NCI-H524 treated with DMSO at 0.1 percent for 48 hours (cell line): ENCODE results near the gene SLC47A2.

Source experiments
- DNase-seq: peaks from one replicate; lab custom pipeline; 2025; lab: John Stamatoyannopoulos, UW

SLC47A2 gene

DNA sequence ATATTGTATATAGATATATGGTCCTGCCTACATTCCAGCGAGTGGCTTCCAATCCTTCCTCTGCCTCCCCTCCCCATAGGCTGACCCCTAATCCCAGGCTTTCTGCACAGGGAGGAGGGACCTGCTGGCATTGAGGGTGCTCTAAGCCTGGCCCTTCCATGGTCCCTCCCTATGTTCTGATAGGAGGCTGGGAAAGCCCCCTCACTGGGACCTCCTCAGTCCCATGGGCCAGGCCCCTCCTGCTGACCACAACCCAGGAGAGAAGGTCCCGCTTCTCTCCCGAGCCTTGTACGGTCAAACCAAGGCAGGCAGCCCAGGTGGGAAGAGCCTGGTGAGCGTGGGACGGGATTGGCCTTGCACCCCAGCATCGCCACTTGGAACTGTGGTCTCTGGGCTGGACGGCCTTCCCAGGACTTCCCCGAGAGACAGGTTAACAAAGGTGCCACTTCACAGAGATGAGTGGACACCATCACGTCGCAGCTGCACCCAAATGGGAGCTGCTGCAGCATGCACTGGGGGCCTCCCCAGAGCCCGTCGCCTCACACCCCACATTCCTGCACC, 30.9 kb upstream of the SLC47A2 start:
- no peak for DNase-seq

DNA sequence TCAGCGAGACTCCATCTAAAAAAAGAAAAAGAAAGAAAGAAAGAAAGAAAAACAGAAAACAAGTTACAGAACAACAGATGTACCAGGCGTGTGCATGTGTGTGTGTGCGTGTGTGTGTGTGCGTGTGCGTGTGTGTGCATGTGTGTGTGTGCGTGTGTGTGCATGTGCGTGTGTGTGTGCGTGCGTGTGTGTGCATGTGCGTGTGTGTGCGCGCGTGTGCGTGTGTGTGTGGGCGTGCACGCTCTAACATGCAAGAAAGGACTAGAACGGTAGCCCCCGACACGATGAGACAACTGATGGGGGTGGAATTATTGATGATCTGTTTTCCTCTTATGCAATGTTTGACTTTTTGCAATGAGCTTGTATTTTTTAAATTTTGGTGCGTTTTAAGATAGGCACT, 30.1 kb upstream of the SLC47A2 start:
- no peak for DNase-seq

DNA sequence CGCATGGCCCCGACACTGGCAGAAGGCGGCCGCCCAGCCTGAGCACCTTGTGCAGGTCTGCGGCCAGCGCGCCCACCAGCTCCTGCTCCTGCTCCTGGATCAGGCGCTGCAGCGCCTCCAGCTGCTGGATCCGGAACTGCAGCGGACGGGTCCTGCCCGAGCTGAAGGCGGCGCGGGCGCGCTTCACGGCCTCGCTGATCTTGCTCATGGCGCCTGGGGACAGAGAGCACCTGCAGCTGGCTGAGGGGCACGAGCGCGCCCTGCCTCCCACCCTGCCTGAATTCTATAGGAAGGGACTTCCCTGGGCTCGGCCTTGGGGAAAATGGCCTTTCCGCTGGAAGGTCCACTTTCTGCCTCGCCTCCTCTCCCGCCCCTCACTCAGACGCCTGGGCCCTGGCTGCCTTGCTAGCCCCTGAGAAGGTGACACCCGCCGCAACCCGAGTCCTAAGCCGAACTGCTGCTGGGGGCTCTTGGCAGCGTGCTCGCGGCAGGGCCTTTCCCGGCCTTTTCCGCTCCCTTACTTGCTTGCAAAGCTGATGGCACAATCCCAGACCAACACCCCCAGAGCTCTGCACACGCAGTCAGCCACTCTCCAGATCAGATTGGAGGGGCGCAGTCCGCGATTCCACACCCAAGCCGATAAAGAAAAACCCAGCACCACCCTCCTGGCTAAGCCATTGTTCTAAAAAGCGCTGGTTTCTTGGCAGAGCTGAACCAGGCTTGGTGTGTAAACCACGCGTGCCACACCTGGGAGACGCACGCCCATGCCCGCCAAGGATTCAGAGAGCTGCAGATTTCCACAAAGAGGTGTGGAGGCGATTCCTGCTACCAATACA, 28.8 kb upstream of the SLC47A2 start:
- DNase-seq = no peak

DNA sequence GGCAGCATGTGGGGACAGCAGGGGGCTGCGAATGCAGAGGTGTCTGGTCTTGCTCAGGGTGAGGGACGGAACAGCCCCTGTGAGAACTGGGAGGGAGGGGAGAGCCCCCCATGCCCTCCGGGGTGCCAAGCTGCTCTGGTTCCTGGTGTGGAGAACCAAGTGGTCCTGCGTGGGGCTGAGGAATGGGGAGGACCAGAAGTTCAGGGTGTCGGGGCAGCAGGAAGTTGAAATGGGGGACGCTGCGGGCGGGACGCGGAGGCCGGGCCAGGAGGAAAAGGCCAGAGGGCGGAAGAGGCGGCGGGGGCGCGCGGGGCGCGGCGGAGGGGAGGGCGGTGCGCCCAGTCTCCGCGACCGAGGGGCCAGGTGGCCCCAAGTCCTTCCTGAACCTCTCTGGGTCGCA, 28.1 kb upstream of the SLC47A2 start:
- DNase-seq = no peak

DNA sequence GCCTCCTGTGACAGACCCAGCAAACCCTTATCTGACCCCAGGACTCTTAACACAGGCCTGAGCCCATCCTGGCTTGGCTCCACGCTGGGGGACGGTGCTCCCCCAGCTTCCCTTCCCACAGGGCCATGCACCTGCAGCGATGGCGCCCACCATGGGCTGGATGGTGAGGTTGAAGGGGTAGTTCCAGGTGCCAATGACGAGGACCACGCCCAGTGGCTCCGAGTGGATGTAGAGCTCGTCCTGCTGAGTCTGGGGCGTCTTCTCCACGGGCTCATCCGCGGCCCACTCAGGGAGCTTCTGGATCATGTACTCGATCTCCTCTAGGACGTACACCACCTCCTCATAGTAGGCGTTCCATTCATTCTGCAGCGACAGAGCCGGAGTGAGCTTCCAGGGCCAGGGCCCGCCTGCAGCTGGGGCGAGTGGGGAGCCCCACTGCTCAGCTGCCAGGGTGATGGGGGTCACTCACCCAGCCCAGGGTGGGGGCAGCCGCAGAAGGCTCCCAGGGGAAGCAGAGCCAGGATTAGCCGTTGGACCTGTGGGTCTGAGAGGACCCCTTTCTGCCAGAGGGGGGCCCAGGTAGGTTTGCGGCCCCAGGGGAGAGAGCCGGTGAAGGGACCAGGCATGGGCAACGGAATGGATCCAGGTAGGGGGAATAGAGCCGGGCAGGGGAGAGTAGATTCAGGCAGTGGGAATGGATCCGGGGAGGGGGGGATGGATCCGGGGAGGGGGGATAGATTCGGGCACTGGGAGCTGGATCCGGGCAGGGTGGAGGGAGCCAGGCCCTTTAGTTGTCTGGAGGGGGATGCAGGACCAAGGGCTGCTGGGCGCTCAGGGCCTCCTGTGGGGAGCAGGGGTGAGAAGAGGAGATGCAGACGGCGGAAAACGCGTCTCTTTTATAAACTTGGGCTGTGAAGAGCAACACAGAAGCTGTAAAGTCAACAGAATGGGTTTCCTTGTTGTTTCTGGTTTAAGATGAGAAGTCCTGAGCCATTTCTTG, 27.0 kb upstream of the SLC47A2 start:
- no peak for DNase-seq

DNA sequence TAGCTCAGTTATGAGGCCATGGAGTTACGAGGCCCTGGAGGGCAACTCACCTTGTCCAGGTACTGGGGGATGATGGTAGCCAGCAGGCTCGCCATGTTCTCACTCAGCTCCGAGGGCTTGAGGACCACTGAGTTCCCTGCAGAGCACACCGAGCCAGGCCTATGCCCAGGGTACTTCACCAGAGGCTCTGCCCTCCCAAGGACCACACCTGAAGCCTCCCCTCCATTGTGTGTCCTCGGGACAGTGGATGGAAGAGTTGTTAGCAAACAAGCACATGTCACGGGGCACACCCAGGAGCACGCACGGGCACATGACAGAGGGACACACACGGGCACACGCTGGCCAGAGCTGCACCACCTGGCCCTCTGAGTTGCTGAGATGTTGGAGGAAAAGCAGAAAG, 26.1 kb upstream of the SLC47A2 start:
- DNase-seq = no peak

DNA sequence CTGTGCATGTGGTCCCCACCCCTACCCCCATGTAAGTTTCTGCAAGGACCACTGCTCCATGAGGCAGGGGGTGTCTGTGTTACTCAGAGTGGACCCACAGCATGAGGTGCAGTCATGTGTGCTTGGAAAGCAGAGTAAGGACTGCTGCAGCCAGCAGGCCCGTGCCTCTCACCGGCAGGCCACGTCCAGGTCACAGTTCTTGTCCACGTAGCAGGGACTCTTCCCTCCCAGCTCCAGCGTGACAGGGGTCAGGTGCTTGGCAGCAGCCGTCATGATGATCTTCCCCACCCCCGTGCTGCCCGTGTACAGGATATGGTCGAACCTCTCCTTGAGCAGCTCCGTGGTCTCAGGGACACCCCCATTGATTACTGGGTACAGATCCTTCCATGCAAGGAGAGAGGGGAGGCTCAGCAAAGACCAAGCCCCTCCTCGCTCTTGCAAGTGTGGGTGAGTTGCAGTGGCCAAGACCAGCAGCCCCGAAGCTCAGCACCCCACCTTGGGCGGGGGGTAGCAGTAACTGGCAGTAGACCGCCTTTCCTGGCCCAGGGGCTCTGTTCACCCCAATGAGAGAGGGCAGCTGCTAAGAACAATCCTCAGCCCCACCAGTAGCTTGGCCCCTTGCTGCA, 25.6 kb upstream of the SLC47A2 start:
- DNase-seq = no peak

DNA sequence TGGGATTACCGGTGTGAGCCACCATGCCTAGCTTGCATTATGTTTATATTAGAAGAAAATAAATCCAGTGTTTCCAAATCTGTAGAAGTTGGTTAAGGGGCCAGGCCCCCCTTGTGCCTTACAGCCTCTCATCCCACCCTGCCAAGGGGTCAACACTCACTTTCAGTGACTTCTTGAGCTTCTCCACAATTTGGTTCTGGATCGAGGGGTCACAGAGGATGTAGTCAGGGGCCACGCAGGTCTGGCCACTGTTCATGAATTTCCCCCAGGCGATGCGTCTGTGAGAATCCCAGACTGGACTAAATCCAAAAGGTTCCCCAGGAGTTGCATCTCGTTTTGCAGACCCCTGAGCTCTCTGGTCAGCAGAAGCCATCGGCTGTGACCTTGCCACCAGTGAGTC, 24.5 kb upstream of the SLC47A2 start:
- no peak for DNase-seq

DNA sequence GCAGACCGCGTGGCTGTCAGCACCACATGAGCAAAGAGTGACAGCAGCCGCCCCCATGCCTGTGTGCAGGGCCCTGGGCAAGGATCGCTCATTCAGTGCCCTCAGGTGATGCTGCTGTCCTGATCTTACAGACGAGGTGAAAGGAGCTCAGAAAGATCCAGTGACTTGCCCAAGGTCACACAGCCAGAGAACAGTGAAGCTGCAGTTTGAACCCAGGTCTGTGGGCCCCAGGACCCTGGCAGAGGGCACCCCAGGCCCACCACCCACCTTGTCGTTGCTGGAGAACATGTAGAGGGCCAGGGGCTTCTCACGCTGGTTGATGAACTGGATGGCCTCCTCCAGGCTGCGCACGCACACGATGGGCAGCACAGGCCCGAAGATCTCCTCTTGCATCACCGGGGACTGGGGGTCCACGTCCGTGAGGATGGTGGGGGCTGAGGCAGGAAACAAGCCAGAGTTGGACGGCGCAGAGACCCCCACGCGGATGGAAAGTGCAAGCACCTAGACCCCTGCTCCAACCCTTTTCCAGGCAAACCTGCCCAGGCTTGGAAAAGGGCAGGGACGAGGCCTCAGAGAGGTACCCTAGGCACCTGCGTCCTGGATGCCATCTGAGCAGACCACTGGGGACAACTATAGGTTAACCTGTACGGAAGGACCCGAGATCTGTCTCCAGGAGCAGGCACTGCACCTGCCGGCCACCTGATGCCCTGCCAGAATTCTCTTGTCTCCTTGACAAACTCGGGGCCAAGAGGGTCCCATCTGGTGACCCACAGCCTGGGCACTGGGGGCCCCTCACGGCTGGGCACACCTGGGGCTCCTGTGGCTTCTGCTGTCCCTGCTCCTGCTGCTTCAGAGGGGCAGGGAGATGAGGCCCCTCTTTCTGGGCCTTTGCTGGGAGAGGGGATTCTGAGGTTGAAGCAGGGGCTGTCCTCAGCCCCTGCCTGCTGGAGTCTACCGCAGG, 23.1 kb upstream of the SLC47A2 start:
- DNase-seq = no peak

DNA sequence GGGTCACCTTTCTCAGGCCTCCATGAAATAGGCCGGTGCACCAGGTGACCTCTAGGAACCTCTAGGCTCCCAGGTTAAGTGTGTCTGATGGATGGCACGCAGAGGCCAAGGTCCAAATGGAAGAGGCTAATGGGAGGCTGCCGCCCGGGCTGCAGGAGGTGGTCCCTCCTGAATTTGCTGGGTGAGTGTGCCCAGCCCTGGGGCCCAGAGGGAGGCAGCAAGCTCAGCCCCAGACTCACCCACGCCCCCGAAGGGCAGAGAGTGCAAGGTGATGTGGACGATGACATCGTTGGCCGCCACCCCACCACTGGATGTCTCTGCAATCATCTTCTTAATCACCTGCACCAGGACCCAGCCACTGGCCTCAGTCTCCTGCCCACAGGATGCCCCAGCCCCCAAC, 22.4 kb upstream of the SLC47A2 start:
- DNase-seq = no peak

DNA sequence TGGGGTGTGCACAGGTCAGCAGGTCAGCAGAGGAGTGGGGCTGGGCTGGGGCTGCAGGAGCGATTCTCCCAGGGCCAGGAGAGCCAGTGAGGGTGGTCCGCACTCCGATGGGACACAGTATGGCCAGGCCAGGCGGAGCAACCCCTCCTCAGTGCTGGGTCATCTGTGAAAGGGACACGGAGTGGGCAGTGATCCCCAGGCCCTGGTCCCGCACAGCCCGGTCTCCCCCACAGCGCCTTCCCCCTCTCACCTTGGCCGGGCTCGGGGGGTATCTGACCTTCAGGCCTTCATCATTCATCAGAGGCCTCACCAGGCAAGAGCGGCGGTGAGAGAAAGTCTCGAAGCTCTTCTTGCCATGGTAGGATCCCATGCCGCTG, 21.7 kb upstream of the SLC47A2 start:
- no peak for DNase-seq

DNA sequence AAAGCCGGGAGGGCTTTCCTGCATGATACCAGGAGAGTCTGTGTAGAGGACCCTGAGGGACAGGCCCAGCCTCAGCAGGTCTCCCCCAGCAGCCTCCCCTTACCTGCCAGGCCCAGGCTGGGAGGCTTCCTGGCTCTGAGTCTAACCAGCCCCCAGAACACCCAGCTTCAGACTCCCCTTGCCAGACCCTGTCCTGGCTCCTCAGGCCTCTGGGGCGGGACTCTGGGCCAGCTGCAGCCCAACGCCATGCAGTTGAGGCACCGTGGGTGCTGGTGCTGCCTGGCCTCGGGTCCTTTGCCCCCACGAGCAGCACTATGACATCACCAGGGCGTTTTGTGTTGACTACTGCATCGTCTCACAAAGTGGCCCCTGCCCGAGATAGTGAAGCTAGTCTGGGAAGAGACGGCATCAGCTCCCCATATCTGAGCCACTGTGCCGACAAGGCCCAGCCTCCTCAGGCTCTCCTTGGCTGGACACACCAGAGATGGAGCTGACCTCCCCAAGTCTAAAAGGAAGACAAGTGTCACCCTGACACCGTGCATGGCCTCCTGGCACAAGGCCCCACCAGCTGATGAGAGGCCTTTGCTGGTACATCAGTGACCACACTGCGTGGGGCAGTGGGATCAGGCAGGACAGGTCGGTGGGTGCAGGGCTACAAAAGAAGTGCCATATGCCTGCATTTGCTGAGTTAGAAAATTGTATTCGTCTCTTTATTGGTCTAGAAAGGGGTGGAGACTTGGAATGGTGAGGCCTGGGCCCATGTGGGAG, 21.1 kb upstream of the SLC47A2 start:
- no peak for DNase-seq

DNA sequence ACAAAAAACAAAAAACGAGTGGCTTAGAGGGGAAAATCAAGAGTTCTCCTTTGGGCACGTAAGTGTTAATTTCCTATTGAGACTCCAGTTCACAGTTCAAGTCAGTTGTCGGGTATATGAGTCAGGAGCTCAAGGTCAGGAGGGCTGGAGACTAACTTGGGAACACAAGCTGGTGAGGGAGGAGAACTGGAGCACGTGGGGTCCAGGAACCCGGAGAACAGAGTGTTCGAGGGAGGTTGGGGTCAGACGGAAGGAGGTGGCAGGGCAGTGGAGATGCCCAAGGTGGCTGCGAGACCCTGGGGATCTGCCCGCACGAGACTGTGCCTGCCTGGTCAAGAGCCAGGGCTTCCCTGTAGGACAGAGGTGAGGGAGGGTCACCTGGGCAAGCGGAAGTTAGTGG, 19.7 kb upstream of the SLC47A2 start:
- DNase-seq = no peak

DNA sequence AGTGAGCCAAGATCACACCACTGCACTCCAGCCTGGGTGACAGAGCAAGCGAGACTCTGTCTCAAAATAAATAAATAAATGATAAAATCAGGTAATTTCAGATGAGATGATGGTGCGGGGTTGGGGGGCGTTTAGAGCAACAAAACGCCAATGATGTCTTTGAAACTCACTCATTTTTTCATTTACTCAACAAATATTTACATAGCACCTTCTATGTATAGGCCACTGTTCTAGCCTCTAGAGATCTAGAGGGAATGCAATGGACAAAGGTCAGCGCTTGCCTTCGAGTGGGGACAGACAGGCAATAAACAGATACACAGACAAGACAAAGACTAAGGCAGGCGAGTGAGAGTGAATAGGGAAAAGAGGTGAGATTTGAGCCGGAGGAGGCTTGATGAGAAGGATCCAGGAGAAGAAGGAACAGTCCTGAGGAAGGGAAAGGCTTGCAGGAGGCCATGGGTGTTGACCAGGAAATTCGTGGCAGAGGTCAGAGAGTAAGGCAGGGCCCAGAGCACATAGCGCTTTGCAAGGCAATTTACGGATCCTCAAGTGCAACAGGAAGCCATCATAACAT, 17.7 kb upstream of the SLC47A2 start:
- DNase-seq = no peak

DNA sequence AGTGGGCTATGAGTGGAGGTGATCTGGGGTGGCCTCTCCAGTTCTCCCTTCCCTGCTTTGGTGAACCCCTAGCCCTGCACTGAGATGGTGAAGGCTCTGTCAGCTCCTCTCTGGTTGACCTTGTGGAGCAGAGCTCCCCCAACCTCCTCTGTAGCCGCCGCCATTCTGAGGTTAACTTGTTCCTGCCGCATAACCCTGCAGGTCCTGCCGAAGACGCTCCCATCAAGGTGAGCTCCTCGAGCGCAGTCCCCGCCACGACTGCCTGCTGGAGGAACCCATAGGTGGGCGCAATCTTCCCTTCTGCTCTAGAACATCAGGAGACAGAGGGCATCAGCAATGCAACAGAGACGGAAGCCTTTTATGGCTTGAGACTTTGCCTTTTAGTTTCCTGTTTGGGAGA, 15.2 kb upstream of the SLC47A2 start:
- no peak for DNase-seq

DNA sequence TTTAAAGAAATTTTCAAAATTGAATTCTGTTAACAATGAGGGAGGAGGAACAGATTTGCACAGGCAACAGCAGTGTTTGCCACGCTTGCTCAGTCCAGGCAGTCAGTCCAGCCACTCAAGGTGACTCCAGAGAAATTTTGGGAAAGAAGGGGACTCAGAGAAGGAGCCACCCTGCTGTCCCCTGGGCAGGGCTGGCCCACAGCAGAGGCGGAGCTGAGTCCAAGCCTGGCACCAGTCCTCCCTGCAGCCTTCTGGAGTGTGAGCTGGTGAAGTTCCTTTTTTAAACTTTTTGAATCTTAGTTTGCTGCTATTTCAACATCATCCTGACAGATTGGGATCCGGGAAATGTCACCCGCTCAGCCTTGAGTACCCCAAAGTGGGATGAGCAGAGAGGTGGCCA, 14.5 kb upstream of the SLC47A2 start:
- DNase-seq = no peak

DNA sequence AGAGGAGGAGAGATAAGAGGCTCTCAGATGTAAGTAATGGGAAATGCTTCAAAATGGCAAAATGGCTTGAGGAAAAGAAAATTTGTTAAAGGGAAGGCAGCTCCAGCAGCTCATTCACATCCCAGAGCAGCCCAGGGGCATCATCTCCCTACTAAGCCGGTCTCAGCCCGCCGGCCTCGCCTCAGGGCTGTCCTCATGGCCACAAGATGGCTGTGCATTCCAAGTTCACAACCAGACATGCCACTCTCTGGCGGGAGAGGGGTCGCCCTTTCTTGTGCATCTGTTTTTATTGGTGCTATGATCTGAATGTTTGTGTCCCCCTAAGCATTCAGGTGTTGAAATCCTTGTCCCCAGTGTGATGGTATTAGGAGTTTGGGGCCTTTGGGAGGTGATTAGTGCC, 13.5 kb upstream of the SLC47A2 start:
- DNase-seq = no peak

DNA sequence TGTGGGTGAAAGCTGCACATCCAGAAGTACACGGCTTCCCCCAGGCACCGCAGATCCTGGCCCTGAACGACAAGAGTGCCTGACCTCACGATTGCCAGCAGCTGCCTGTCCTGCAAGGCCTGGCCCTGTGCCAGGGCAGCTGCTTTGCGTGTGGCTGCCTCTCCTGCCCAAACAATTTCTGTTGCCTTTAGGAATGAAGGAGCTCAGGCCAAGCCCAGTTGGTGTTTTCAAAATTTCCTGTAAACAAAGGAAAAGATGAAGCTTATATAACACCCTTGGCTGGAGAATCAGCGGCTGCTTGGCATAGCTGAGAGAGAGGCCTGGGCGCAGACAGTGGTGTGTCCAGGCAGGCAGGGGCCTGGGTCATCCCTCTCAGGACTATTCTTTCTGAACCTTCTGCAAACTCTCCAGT, 11.7 kb upstream of the SLC47A2 start:
- DNase-seq = peak; percentile 19

DNA sequence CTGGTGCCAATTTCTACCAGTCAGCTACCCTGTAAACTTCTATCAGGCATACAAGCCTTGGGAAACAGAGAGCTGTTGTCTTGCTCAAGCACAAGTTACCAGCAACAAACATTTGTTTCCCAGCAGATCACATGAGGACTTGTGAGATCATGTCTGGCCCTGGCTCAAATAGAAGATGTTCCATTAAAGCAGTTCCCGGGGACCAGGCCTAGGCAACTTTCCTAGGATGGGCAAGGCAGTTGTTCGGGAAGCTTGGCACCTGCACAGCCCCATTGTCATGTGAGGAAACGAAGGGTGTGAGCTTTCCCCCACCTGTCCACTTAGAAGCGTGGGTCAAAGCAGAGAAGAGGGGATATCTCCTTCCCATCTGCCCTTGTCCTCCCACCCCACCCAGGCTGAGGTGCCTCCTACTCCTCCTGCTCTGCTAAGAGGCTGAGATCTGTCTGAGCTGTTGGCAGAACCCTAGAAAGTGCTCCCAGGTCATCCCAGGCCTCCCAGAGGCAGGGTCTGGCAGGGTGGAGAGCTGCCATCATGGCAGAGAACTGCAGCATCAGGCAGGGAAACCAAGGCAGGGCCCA, 11.2 kb upstream of the SLC47A2 start:
- DNase-seq = no peak
